Parathyroid adenoma (tissue), 2 donors: ENCODE data around the gene DLGAP1.

Source experiments
- H2AFZ ChIP-seq: fragments of 300-600 bp; sonication (generic); one replicate; pipeline ENCODE4 v1.7.0; 2017; ENCODE audit warnings: antibody characterized with exemption, mild to moderate bottlenecking
- H3K27ac ChIP-seq: fragments of 300-600 bp; sonication (generic); one replicate; pipeline ENCODE4 v1.7.0; 2017
- H3K27me3 ChIP-seq: fragments of 300-600 bp; sonication (generic); one replicate; pipeline ENCODE4 v1.7.0; 2017; ENCODE audit warnings: low read length; ENCODE audit not compliant: control insufficient read depth, insufficient read depth
- H3K36me3 ChIP-seq: fragments of 300-600 bp; sonication (generic); one replicate; pipeline ENCODE4 v1.7.0; 2017; ENCODE audit warnings: low read length; ENCODE audit not compliant: control insufficient read depth, insufficient read depth
- H3K4me1 ChIP-seq: fragments of 300-600 bp; sonication (generic); one replicate; pipeline ENCODE4 v1.7.0; 2017; ENCODE audit warnings: control low read depth
- H3K4me2 ChIP-seq: fragments of 300-600 bp; sonication (generic); one replicate; pipeline ENCODE4 v1.7.0; 2017; ENCODE audit warnings: low read length
- H3K4me3 ChIP-seq: fragments of 300-600 bp; sonication (generic); one replicate; pipeline ENCODE4 v1.7.0; 2017; ENCODE audit warnings: low read depth, low read length
- H3K79me2 ChIP-seq: fragments of 300-600 bp; sonication (generic); one replicate; pipeline ENCODE4 v1.7.0; 2017; ENCODE audit warnings: control low read depth
- H3K9ac ChIP-seq: fragments of 300-600 bp; sonication (generic); one replicate; pipeline ENCODE4 v1.7.0; 2017; ENCODE audit warnings: mild to moderate bottlenecking
- H3K9me3 ChIP-seq: fragments of 300-600 bp; sonication (generic); one replicate; pipeline ENCODE4 v1.7.0; 2017; ENCODE audit warnings: low read length; ENCODE audit not compliant: control insufficient read depth
- TF ChIP-seq, protein P1 (sequence below): fragments of 300-600 bp; sonication (generic); IDR thresholded peaks from one replicate; pipeline ENCODE4 v1.7.0; 2017; ENCODE audit warnings: antibody characterized with exemption, mild to moderate bottlenecking
- donor health status: primary hyperparathyroidism.

Gene DLGAP1

DNA sequence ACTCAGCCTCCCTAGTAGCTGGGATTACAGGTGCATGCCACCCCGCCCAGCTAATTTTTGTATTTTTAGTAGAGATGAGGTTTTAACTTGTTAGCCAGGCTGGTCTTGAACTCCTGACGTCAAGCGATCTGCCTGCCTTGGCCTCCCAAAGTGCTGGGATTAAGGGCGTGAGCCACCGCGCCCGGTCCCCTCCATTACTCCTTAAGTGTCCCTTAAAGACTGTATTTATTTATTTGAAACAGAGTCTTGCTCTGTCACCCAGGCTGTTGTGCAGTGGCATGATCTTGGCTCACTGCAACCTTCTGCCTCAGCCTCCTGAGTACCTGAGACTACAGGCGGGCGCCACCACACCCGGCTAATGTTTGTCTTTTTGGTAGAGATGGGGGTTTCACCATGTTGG, 856.5 kb downstream of the DLGAP1 start:
- no peak overlapping the region for H2AFZ ChIP-seq
- TF ChIP-seq, protein P1, sequence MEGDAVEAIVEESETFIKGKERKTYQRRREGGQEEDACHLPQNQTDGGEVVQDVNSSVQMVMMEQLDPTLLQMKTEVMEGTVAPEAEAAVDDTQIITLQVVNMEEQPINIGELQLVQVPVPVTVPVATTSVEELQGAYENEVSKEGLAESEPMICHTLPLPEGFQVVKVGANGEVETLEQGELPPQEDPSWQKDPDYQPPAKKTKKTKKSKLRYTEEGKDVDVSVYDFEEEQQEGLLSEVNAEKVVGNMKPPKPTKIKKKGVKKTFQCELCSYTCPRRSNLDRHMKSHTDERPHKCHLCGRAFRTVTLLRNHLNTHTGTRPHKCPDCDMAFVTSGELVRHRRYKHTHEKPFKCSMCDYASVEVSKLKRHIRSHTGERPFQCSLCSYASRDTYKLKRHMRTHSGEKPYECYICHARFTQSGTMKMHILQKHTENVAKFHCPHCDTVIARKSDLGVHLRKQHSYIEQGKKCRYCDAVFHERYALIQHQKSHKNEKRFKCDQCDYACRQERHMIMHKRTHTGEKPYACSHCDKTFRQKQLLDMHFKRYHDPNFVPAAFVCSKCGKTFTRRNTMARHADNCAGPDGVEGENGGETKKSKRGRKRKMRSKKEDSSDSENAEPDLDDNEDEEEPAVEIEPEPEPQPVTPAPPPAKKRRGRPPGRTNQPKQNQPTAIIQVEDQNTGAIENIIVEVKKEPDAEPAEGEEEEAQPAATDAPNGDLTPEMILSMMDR, result no peak
- no peaks in the 10 kb centered on the region for H3K27me3 ChIP-seq
- H3K79me2 ChIP-seq, result no peaks in the 10 kb centered on the region
- H3K9me3 ChIP-seq, result no peaks in the 10 kb centered on the region
- H3K4me1 ChIP-seq, result peaks cover 26% of the 10 kb centered on the region
- no peak overlapping the region for H3K4me3 ChIP-seq
- no peak overlapping the region for H3K4me2 ChIP-seq
- H3K9ac ChIP-seq, result no peak overlapping the region
- H3K27ac ChIP-seq, result no peak overlapping the region
- H3K36me3 ChIP-seq, result no peaks in the 10 kb centered on the region

DNA sequence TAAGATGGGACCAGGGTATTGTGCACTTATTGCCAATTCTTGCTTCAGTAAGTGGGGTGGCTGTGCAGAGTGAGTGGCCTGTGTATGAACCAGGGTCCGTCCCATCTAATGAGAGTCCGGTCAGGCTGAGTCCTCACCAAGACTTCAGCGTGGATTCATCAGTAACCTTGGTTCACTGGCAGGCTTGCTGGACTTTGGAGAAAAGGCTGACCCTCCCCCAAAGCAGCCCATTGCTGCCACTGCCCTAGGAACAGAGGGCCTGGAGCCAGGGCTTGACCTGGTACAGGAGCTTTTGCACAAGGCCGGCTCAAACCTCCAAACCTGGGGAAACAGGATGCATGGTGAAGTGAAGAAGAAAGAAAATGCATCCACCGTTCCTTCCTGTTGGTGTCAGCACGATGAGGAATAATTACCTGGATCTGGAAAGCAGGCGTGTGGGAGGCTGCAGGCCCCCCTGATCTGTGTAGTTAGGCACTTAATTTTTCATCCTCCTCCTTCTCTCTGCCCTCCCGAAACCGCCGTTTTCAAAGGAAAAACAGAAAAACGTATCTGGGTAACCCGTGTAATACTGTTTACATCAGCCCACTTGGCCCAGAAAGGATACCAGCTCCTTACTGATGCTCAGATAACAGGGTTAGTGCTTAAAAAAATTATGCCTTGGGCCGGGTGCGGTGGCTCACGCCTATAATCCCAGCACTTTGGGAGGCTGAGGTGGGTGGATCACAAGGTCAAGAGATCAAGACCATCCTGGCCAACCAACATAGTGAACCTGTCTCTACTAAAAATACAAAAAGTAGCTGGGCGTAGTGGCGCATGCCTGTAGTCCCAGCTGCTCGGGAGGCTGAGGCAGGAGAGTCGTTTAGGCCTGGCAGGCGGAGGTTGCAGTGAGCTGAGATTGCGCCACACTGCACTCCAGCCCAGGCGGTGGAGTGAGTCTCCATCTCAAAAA, 857.4 kb downstream of the DLGAP1 start:
- TF ChIP-seq, protein P1, result no peak
- H3K9ac ChIP-seq, result no peak overlapping the region

DNA sequence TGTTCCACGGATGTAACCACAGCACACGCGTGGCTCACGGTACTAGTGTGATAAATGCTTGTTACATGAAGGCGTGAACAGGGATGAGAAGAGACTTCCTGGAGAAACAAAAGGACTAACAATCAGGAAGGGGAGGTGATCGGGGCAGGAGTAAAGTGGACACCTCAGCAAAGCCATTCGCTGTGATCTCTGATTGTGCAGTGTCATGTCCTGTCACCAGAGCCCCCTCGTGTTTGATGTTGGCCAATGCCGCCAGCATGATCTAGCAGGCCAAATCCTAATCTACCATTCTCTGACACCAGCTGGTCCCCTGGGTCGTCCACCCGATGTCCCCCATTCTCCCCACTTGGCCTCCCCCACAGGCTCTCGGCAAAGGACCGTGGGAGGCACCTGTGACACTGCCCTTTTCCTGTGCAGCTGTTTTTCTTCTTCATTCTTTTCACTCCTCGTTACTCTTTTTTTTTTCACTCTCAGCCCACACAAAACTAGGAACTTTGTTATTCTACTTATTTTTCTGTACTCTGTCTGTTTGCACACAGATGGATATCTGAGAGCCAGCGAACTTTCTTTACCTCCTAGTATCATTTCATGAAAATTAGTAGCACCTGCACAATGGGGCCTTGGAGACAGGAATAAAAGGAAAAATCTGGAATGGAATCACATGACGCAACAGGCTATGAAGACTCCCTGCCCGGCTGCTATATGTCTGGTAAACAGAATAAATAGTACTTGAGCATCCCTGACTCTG, 858.3 kb downstream of the DLGAP1 start:
- Histone ChIP-seq H3K4me3 (no peak overlapping the region), H3K4me1 (peaks cover 34% of the 10 kb centered on the region), H3K79me2 (no peaks in the 10 kb centered on the region), H3K9ac (no peak overlapping the region), H2AFZ (peak overlapping the region; percentile 8), H3K9me3 (no peaks in the 10 kb centered on the region), H3K36me3 (no peaks in the 10 kb centered on the region), H3K27me3 (no peaks in the 10 kb centered on the region), H3K27ac (peak overlapping the region; percentile 96), H3K4me2 (peak overlapping the region; percentile 78)
- TF ChIP-seq, protein P1, result no peak

More for the DNA sequence above, 857.4 kb downstream of the DLGAP1 start:
- Histone ChIP-seq H3K9me3 (no peaks in the 10 kb centered on the region), H3K27me3 (no peaks in the 10 kb centered on the region), H3K4me1 (peaks cover 34% of the 10 kb centered on the region), H3K4me2 (no peak overlapping the region), H3K79me2 (no peaks in the 10 kb centered on the region), H2AFZ (peak overlapping the region; percentile 40), H3K4me3 (no peak overlapping the region), H3K36me3 (no peaks in the 10 kb centered on the region), H3K27ac (peak overlapping the region; percentile 25)

DNA sequence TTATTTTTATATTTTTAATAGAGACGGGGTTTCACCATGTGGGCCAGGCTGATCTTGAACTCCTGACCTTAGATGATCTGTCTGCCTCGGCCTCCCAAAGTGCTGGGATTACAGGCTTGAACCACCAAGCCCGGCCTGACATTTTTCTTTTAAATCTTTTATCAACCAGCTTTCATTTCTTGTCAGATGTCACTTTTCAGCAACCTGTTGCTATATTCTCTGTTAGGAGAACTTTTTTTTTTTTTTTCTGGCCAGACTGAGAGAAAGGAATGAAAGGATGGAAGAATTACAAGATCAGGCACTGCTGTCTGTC, 858.8 kb downstream of the DLGAP1 start:
- Histone ChIP-seq H3K36me3 (no peaks in the 10 kb centered on the region), H3K27ac (peak overlapping the region; percentile 96), H3K4me2 (peak overlapping the region; percentile 78), H3K79me2 (no peaks in the 10 kb centered on the region), H3K4me1 (peaks cover 34% of the 10 kb centered on the region), H3K9me3 (no peaks in the 10 kb centered on the region), H3K4me3 (no peak overlapping the region), H2AFZ (peak overlapping the region; percentile 8), H3K27me3 (no peaks in the 10 kb centered on the region), H3K9ac (no peak overlapping the region)
- TF ChIP-seq, protein P1, result no peak
